ENCODE measurements around the gene ATOH8.

The ATOH8 gene

GRCh38 chr2:85744741-85745601 lies 8.8 kb upstream of the ATOH8 start:
- in situ Hi-C loops (cut with HindIII; ENCODE audit: low sequenced_read_pairs) = loop anchor here (5.0 kb wide), 1 partner anchor 57 kb away; no protein-coding TSS in a partner anchor
- no peak for DNase-seq (ENCODE audit: low read depth)
- no peak for TF ChIP-seq CTCF (IDR thresholded peaks at IDR 0.05; ENCODE audit: low read depth, low read length, missing control alignments)
- no peak overlapping the region for H3K4me3 ChIP-seq (ENCODE audit: low read depth, low read length)

- H3K4me3 ChIP-seq (ENCODE audit: low read depth, low read length) = no peak overlapping the region
- in situ Hi-C loops (cut with HindIII; ENCODE audit: low sequenced_read_pairs) = no loop called here
- DNase-seq (ENCODE audit: low read depth) = no peak
- TF ChIP-seq CTCF (IDR thresholded peaks at IDR 0.05; ENCODE audit: low read depth, low read length, missing control alignments) = no peak
Observed at GRCh38 chr2:85745619-85746018, 8.2 kb upstream of the ATOH8 start.

GRCh38 chr2:85746321-85747004 lies 7.3 kb upstream of the ATOH8 start:
- no peak for TF ChIP-seq CTCF (IDR thresholded peaks at IDR 0.05; ENCODE audit: low read depth, low read length, missing control alignments)
- in situ Hi-C loops (cut with HindIII; ENCODE audit: low sequenced_read_pairs) = no loop called here
- DNase-seq (ENCODE audit: low read depth) = no peak
- no peak overlapping the region for H3K4me3 ChIP-seq (ENCODE audit: low read depth, low read length)

GRCh38 chr2:85747441-85747840 lies 6.3 kb upstream of the ATOH8 start:
- in situ Hi-C loops (cut with HindIII; ENCODE audit: low sequenced_read_pairs) = no loop called here
- no peak for DNase-seq (ENCODE audit: low read depth)
- H3K4me3 ChIP-seq (ENCODE audit: low read depth, low read length) = no peak overlapping the region
- no peak for TF ChIP-seq CTCF (IDR thresholded peaks at IDR 0.05; ENCODE audit: low read depth, low read length, missing control alignments)

DNA sequence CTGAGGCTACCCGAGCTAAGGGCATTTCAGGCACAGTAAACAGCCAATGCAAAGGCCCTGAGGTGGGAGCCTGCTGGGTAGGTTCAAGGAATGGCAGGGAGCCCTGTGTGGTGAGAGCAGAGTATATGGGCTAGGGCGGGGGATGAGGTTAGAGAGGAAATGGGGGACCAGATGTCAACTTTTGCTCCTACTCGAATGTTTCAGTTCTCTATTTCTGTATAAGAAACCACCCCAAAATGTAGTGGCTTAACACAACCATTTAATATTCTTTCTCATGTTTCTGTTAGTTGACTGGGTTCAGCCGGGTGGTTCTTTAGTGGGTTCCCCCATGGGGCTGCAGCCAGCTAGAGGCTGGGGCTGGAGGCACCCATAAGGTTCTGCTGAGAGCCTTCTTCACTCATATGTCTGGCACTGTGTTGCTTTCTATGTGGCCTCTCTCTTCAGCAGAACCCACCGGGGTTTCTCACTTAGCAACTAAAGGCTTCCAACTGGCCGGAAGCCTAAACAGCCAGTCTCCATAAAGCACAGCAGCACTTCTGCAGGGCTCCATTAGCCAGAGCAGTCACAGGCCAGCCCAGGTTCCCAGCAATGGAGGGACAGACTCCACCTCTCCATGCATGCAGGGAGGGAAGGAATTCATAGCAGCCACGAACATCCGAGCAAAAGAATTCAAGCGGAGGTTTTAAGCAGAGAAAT lies 5.6 kb upstream of the ATOH8 start:
- no peak for TF ChIP-seq CTCF (IDR thresholded peaks at IDR 0.05; ENCODE audit: low read depth, low read length, missing control alignments)
- no peak for DNase-seq (ENCODE audit: low read depth)
- no peak overlapping the region for H3K4me3 ChIP-seq (ENCODE audit: low read depth, low read length)
- in situ Hi-C loops (cut with HindIII; ENCODE audit: low sequenced_read_pairs) = no loop called here

Data from astrocyte of the cerebellum (primary cell).